Measurements from ENCODE around the gene PACS1. TPM values are rescaled to one million over a fixed set of nuclear protein-coding genes. Genes with fewer than 3 reads are reported as not detected.

PACS1 gene
- total RNA-seq, 2 experiments from 2014 or later, result 76.3 to 78.3 TPM

GRCh38 chr11:66207816-66208215, 137.7 kb downstream of the PACS1 start:
- CTCF ChIA-PET, result interaction anchor here (2.2 kb wide), 1 partner anchor 15 kb away, joined by 8 read pairs; no protein-coding TSS in a partner anchor
- H3K36me3 Mint-ChIP-seq (ENCODE audit: low read depth), result no peaks in the 10 kb centered on the region
- H3K4me1 Mint-ChIP-seq (ENCODE audit: low read depth), result peaks cover 2% of the 10 kb centered on the region
- TF ChIP-seq CTCF (IDR thresholded peaks at IDR 0.05), result no peak
- ATAC-seq (no peak), DNase-seq (no peak)
- no peaks in the 10 kb centered on the region for H3K27me3 Mint-ChIP-seq
- POLR2A ChIA-PET, result interaction anchor here (1.0 kb wide), 1 partner anchor 26 kb away, joined by 3 read pairs; no protein-coding TSS in a partner anchor
- H3K27ac Mint-ChIP-seq, result no peak overlapping the region
- H3K4me3 Mint-ChIP-seq, result no peak overlapping the region
- intact Hi-C loops (cut with micrococcal nuclease), result no loop called here
- peaks cover 10% of the 10 kb centered on the region for H3K9me3 Mint-ChIP-seq

GRCh38 chr11:66211100-66211499, 141.0 kb downstream of the PACS1 start:
- H3K27me3 Mint-ChIP-seq, result no peaks in the 10 kb centered on the region
- H3K9me3 Mint-ChIP-seq, result no peaks in the 10 kb centered on the region
- ATAC-seq (no peak), DNase-seq (no peak)
- peak overlapping the region; percentile 14 for H3K27ac Mint-ChIP-seq
- no peak overlapping the region for H3K4me3 Mint-ChIP-seq
- H3K4me1 Mint-ChIP-seq (ENCODE audit: low read depth), result peaks cover 2% of the 10 kb centered on the region
- intact Hi-C loops (cut with micrococcal nuclease), result no loop called here
- TF ChIP-seq CTCF (IDR thresholded peaks at IDR 0.05), result no peak
- POLR2A ChIA-PET, result no interaction called here
- CTCF ChIA-PET, result no interaction called here
- peaks cover 3% of the 10 kb centered on the region for H3K36me3 Mint-ChIP-seq (ENCODE audit: low read depth)

- Mint-ChIP-seq H3K36me3 (ENCODE audit: low read depth) (peaks cover 12% of the 10 kb centered on the region), H3K4me3 (no peak overlapping the region), H3K27ac (no peak overlapping the region), H3K9me3 (no peaks in the 10 kb centered on the region), H3K27me3 (no peaks in the 10 kb centered on the region), H3K4me1 (ENCODE audit: low read depth) (peaks cover 4% of the 10 kb centered on the region)
- intact Hi-C loops (cut with micrococcal nuclease), result no loop called here
- ATAC-seq (no peak), DNase-seq (no peak)
- no peak for TF ChIP-seq CTCF (IDR thresholded peaks at IDR 0.05)
- ChIA-PET CTCF (no interaction called here), POLR2A (interaction anchor here (1.0 to 1.4 kb wide), 2 partner anchors 60 to 209 kb away, joined by 3 read pairs; no protein-coding TSS in a partner anchor)
Observed at GRCh38 chr11:66216911-66217310, 146.8 kb downstream of the PACS1 start.

- intact Hi-C loops (cut with micrococcal nuclease), result no loop called here
- peak overlapping the region; percentile 58 for H3K27ac Mint-ChIP-seq
- POLR2A ChIA-PET, result interaction anchor here (0.6 to 1.4 kb wide), 3 partner anchors 26 to 210 kb away, joined by 3 to 4 read pairs (median 3); no protein-coding TSS in a partner anchor
- no peak overlapping the region for H3K4me3 Mint-ChIP-seq
- ATAC-seq, result no peak
- peaks cover 12% of the 10 kb centered on the region for H3K36me3 Mint-ChIP-seq (ENCODE audit: low read depth)
- DNase-seq, result no peak
- peaks cover 14% of the 10 kb centered on the region for H3K4me1 Mint-ChIP-seq (ENCODE audit: low read depth)
- TF ChIP-seq CTCF (IDR thresholded peaks at IDR 0.05), result no peak
- H3K27me3 Mint-ChIP-seq, result no peaks in the 10 kb centered on the region
- H3K9me3 Mint-ChIP-seq, result no peaks in the 10 kb centered on the region
- CTCF ChIA-PET, result interaction anchor here (1.1 kb wide), 1 partner anchor 151 kb away, joined by 3 read pairs; no protein-coding TSS in a partner anchor
Observed at GRCh38 chr11:66218036-66218435, 148.0 kb downstream of the PACS1 start.

GRCh38 chr11:66218846-66219620, 149.0 kb downstream of the PACS1 start:
- ChIA-PET CTCF (interaction anchor here (0.6 to 1.1 kb wide), 2 partner anchors 152 to 1603 kb away, joined by 3 read pairs; no protein-coding TSS in a partner anchor), POLR2A (interaction anchor here (0.7 kb wide), 1 partner anchor 255 kb away, joined by 3 read pairs; no protein-coding TSS in a partner anchor)
- intact Hi-C loops (cut with micrococcal nuclease), result no loop called here
- H3K4me3 Mint-ChIP-seq, result no peak overlapping the region
- H3K27ac Mint-ChIP-seq, result peak overlapping the region; percentile 33
- no peak for TF ChIP-seq CTCF (IDR thresholded peaks at IDR 0.05)
- no peaks in the 10 kb centered on the region for H3K27me3 Mint-ChIP-seq
- DNase-seq, result no peak
- no peak for ATAC-seq
- H3K4me1 Mint-ChIP-seq (ENCODE audit: low read depth), result peaks cover 16% of the 10 kb centered on the region
- H3K36me3 Mint-ChIP-seq (ENCODE audit: low read depth), result peaks cover 12% of the 10 kb centered on the region
- H3K9me3 Mint-ChIP-seq, result no peaks in the 10 kb centered on the region

Data from activated CD8-positive, alpha-beta T cell treated with anti-CD3 and anti-CD28 coated beads for 36 hours (primary cell).